IMR-90 (cell line): ENCODE data around the gene RPL4.
"Not testable (repeated sequence)": the region's sequence is repeated elsewhere in the genome, so short reads cannot be mapped to it uniquely, and the experiment has no call there.

Experiments used
- CEBPB ChIP-seq: IDR thresholded peaks from 2 replicates; pipeline ENCODE4 v1.6.1; 2012; ENCODE audit warnings: low read depth, low read length, improper control_type of control experiment
- CTCF ChIP-seq: conservative IDR thresholded peaks from 2 replicates; pipeline ENCODE4 v1.5.1; 2012; ENCODE audit warnings: mild to moderate bottlenecking, low read depth, low read length, improper control_type of control experiment
- POLR2A ChIP-seq: IDR thresholded peaks from 2 replicates; pipeline ENCODE4 v1.6.1; 2012; ENCODE audit warnings: mild to moderate bottlenecking, low read depth, low read length
- RFX5 ChIP-seq: IDR thresholded peaks from 2 replicates; pipeline ENCODE4 v1.8.0; 2012; ENCODE audit warnings: low read depth, mild to moderate bottlenecking, low read length, moderate library complexity
- TF ChIP-seq, protein P1 (sequence below): fragments of 150-350 bp; IDR thresholded peaks from 2 replicates; pipeline ENCODE4 v1.6.1; 2017; ENCODE audit warnings: mild to moderate bottlenecking, antibody characterized with exemption, low read length, low read depth

- TF ChIP-seq CTCF, CEBPB, POLR2A, RFX5: not testable (repeated sequence)
- TF ChIP-seq, protein P1, sequence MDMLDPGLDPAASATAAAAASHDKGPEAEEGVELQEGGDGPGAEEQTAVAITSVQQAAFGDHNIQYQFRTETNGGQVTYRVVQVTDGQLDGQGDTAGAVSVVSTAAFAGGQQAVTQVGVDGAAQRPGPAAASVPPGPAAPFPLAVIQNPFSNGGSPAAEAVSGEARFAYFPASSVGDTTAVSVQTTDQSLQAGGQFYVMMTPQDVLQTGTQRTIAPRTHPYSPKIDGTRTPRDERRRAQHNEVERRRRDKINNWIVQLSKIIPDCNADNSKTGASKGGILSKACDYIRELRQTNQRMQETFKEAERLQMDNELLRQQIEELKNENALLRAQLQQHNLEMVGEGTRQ = not testable (repeated sequence)
Observed at GRCh38 chr15:66470825-66471224, 33.8 kb downstream of the RPL4 start.
